ENCODE results near the gene SCFD2.
"Not testable (repeated sequence)": the region's sequence is repeated elsewhere in the genome, so short reads cannot be mapped to it uniquely, and the experiment has no call there.

The SCFD2 gene

GRCh38 chr4:53267026-53267425 is 98.8 kb downstream of the SCFD2 start:
- no peak for DNase-seq

DNA sequence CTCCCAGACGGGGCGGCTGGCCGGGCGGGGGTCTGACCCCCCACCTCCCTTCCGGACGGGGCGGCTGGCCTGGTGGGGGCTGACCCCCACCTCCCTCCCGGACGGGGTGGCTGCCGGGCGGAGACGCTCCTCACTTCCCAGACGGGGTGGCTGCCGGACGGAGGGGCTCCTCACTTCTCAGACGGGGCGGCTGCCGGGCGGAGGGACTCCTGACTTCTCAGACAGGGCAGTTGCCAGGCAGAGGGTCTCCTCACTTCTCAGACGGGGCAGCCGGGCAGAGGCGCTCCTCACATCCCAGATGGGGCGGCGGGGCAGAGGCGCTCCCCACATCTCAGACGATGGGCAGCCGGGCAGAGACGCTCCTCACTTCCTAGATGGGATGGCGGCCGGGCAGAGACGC is 109.9 kb downstream of the SCFD2 start:
- not testable (repeated sequence) for DNase-seq

DNA sequence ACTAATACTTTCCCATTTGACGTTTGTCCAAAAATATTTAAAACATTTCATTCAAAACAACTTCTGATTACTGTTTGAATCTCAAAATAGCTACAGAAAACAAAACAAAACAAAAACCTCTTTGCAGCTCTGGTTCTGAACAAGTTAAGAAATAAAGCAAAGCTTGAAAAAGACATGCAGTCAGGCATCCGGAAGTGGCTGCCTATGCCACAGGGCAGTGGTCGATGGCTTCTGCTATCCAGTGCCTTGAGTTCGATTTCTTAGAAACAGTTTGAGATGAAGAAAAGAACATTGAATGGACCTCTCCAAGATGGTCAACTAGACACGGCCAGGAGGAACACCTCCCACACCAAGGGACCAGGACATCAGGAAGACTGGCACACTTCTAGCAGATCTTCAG is 125.3 kb downstream of the SCFD2 start:
- DNase-seq = no peak

DNA sequence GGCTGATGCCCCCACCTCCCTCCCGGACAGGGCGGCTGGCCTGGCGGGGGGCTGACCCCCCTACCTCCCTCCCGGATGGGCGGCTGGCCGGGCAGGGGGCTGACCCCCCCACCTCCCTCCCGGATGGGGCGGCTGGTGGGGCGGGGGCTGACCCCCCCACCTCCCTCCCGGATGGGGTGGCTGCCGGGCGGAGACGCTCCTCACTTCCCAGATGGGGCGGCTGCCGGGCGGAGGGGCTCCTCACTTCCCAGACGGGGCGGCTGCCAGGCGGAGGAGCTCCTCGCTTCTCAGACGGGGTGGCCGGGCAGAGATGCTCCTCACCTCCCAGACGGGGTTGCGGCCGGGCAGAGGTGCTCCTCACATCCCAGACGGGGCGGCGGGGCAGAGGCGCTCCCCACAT is 127.5 kb downstream of the SCFD2 start:
- DNase-seq = not testable (repeated sequence)

- DNase-seq = not testable (repeated sequence)
These were observed 128.1 kb downstream of the SCFD2 start for GRCh38 chr4:53237811-53238210.

- not testable (repeated sequence) for DNase-seq
These were observed 129.2 kb downstream of the SCFD2 start for GRCh38 chr4:53236624-53237023.

- no peak for DNase-seq
These were observed 130.3 kb downstream of the SCFD2 start for GRCh38 chr4:53235547-53235946.

DNA sequence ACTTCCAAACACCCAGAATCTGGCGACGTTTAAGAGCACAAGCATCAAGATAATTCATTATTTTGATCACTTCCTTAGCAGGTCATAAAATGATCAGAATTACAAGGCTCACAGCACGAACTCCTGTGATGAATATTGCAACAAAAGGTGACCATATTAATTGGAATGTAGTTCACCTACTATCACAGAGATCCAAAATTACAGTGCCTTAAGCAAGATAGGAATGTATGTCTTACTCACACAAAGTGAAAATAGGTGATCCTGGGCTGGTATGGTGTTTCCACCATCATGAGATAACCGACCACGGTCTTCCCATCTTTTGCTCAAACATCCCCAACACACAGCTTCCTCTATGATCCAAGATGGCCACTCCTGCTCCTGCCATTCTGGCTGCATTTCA is 131.2 kb downstream of the SCFD2 start:
- DNase-seq = no peak

DNA sequence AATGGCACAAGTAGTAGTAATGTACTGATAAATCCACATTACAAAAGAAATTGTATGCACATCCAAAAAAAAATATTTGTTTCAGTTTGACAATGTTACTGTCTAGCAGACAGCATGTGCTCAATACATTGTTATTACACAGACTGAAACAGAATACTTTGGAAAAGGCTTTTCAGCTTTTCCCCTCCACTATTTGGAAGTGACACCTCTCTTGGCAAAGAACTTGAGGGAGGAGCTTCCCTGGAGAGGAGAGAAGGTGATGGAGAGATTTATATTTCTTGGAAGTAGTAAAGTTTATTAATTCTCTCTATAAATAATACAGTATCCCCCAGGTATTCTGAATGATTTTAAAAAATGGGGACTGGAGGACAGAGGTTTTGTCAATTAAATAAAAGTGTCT is 131.8 kb downstream of the SCFD2 start:
- DNase-seq = no peak

DNA sequence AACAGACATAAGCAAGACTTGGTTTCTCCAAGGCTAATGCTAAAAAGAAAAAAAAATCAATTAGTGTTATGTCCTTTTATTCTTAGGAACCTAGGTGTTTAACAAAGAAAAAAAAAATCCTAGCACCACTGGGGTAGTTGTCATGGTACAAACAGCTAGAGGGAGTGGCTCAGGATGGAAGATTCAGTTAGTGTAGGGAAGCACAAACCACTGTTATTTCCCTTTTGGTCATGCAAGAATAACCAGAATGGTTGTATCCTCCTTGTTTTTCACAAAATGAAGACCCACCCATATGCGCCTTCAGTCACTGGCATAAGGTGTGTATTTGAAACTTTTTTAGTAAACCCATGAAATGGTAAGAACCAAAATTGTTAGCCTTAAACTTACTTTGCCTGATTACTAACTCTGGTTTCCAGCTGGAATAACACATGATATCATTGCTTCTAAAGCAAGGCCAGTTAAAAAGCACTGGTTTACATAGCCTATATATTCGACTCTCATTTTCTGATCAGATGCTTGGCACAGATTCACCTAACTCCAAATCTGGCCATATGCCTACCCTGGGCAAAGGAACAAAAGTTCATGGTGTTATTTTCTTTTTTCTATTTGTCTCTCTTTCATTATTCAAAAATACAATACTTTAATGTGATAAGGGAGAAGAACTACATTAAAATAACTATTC is 132.6 kb downstream of the SCFD2 start:
- DNase-seq = no peak

DNA sequence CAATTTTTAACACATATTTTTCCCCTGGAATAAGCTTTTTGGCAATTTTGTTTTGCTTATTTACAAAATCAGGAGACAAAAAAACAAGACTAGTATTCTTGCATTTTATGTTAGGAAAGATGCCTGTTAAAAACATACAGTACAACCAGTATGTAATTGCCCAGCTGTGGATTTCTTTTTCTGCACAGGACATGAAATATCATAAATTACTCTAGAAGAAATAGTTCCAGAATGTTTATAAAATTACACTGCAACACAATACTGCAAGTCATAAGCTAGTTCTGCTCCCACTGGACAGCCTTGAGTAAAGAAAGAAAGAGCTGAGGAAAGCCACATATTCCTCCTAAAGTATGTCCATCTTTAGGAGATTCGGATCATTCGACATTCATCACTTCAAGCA is 133.5 kb downstream of the SCFD2 start:
- DNase-seq = no peak

GRCh38 chr4:53228036-53228435 is 137.8 kb downstream of the SCFD2 start:
- no peak for DNase-seq

DNA sequence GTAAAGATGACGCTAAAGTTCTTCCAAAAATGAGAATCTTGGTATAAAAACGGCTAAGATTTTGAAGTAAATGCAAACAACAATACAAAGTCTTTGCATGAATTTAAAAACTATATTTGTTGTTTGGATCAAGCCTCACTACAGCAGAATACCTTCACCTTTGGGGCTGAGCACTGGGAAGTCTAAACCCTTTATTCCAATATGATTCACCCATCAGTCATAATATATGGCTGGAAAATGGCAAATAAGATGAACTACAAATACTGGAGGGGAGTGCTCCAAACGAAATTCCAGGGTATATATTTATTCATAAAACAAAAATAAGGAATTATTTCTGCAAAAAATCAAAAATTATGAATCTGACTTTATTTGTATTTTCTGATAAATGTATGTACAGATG is 138.4 kb downstream of the SCFD2 start:
- no peak for DNase-seq

- DNase-seq = no peak
These were observed 143.9 kb downstream of the SCFD2 start for GRCh38 chr4:53221832-53222480.

DNA sequence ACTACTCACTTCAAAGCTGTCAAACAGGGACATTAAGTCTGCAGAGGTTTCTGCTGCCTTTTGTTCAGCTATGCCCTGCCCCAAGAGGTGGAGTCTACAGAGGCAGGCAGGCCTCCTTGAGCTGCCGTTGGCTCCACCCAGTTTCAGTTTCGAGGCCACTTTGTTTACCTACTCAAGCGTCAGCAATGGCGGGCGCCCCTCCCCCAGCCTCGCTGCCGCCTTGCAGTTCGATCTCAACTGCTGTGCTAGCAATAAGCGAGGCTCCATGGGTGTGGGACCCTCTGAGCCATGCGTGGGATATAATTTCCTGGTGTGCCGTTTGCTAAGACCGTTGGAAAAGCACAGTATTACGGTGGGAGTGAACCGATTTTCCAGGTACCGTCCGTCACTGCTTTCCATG is 146.7 kb downstream of the SCFD2 start:
- not testable (repeated sequence) for DNase-seq

DNA sequence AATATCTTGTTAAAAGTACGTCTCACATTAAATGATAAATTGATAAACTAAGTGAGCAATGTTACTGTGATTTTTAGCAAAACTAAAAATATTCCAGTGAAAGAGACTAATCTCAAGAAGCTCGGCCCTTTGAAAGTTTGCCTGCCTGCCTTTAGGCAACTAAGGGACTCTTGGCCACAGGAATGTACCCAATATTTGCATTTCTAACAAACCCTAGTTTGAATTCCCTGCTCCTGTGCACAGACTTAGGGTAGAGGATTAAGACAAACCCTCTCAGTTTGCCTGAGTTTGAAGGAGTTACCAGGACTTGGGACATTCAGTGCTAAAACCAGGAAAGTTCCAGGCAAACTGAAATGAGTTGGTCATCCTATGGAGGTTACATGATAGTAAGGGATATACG is 157.1 kb downstream of the SCFD2 start:
- no peak for DNase-seq

DNA sequence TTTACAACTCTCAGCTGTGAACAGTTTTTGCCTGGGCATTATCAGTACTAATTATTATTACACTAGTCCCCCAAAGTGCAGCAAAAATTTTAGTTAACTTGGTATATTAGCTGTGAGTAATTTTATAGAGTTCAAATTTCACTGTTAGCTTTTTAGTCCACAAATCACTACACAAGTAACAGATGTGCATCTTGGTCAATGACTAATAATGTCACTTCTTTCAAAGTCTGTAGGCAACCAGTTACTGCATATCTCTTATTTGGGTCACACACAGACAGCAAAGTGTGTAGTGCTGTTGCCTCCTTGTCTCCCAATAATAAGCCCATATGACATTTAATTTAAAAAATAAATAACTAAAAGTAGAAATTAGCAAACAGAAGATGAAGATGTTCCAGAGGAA is 159.9 kb downstream of the SCFD2 start:
- no peak for DNase-seq

DNA sequence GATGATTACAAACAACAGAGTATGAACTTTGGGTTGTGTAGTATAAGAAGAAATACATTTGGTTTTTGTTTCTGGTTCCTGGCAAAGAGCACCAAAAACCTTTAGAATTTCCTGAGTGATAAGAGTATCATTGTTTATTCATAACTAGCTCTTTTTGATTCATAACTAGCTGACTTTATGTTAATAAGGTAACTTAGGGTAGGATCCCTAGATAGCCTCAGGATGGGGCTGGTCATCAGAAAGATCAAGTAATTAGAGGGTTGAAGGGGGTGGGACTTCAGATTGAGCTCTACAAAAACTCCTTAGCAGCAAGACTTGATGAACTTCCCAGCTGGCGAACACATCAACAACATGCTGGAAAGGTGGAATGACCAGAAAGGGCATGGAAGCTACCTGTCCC is 166.5 kb downstream of the SCFD2 start:
- DNase-seq = no peak

- DNase-seq = no peak
These were observed 168.1 kb downstream of the SCFD2 start for GRCh38 chr4:53197772-53198142.

DNA sequence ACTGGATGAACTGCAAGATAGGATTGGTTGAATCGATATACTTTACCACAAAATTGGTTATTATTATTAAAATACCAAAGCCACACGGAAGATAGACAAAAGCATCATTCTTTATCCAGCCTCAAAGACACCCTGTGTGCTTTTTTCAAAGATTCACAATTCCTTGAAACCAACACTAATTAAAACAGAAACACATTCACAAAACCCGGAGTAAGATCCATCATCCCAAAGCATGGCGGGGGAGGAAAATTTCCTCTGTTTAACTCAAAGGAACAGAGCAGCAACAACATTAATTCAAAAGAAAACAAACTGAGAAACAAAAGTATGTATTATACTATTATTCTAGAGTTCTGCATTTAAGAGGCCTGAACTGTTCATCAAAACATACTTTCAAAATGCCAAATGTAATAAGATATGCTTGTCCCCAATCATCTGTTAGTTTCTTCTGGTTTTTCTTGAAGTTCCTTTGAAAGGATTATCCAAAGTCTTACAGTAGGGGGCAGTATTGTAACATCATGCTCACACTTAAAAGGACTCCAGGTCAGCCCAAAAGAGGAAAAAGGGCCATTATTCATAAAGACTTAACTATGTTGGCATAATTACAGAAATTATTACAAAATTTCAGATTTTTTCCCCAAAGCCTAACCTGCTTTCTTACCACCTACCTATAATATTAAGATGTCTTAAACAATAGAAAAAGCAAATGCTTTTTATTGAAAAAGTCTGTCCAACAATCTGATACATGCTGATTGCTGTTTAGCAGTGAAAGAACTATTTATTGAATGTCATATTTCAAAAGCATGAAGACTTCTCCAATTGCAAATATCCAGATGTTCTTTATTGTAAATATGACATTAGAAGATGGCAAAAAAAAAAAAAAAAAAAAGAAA is 168.7 kb downstream of the SCFD2 start:
- peak in 1 of 56 donors; percentile 41 for DNase-seq

DNA sequence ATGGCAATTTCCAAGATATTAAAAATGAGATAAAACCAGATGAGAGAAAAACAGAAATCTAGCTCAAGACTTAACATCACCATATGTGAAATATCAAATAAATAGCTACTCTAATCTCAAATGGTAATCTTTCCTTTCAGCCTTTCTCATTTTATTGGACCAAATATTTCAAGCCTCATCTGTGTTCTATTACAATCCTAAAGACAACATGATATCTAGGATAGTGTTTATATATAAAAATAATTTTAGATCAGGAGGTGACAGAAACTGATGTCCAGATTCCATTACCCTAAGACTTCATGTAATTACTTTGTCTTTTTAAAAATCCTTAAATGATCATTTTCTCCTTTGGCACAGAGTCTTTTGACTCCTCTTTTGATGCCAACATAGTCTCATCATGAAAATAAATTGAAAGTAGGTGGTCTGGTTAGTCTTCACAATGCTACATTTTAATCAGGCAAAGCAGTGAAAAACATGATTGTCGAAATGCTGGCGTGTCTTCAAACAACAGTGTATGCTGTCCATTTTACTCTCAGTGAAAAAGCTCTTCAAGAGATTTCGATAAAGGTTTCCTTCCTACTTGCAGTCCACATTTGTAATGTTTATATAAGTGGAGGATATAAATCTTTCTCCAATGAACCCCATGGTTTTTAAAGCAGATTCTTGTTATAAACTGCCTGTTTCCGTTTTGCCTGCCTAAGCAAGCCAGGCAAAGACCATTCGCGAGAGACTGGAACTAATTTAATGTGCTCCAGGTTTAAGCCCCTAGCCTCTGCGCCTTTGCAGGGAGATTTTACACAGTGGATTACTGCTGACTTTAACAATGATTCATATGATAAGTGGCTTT is 169.8 kb downstream of the SCFD2 start:
- DNase-seq = no peak
